Upper lobe of right lung (tissue), 1 donor: ENCODE measurements around the gene SSU72. TPM values are rescaled to one million over a fixed set of nuclear protein-coding genes. Genes with fewer than 3 reads are reported as not detected.

Experiments
- ATAC-seq: fragments of 200-7000 bp; cut with Tn5 transposase; one replicate; pipeline ENCODE4 v1.9.1; 2020; ENCODE audit warnings: mild to moderate bottlenecking, moderate library complexity
- DNase-seq: peaks from one replicate; pipeline ENCODE4 v3.0.0-alpha.2; 2020
- H3K27ac ChIP-seq: fragments of 200-600 bp; one replicate; pipeline ENCODE4 v1.8.0; 2022
- H3K27me3 ChIP-seq: fragments of 200-600 bp; one replicate; pipeline ENCODE4 v1.8.0; 2022; ENCODE audit warnings: mild to moderate bottlenecking
- H3K36me3 ChIP-seq: fragments of 200-600 bp; one replicate; pipeline ENCODE4 v1.8.0; 2022
- H3K4me1 ChIP-seq: fragments of 200-600 bp; one replicate; pipeline ENCODE4 v1.8.0; 2022
- H3K4me3 ChIP-seq: fragments of 200-600 bp; one replicate; pipeline ENCODE4 v1.8.0; 2022; ENCODE audit warnings: mild to moderate bottlenecking
- H3K9me3 ChIP-seq: fragments of 200-600 bp; one replicate; pipeline ENCODE4 v1.8.0; 2022
- intact Hi-C: fragments of 100-400 bp; cut with DNase I; formaldehyde crosslinking; loops from one replicate; pipeline ENCODE4 v1.11.0; 2022
- total RNA-seq: library from RNA; stranded (reverse); fragmentation: NEBNext Ultra II Directional; extraction: Animal tissue kit (Norgen Biotek cat#: 25700); gene quantifications from one replicate; pipeline ENCODE4 v1.2.1, GENCODE V29; 2021
- TF ChIP-seq, protein P1 (sequence below): fragments of 200-600 bp; IDR thresholded peaks from one replicate; pipeline ENCODE4 v1.8.0; 2022; ENCODE audit warnings: antibody characterized with exemption
- donor health status: DM: no; HTN: yes; CAD: no; lungs with severe emphysema.

Gene SSU72
- total RNA-seq, 1 donor from 2014 or later: 125 TPM

DNA sequence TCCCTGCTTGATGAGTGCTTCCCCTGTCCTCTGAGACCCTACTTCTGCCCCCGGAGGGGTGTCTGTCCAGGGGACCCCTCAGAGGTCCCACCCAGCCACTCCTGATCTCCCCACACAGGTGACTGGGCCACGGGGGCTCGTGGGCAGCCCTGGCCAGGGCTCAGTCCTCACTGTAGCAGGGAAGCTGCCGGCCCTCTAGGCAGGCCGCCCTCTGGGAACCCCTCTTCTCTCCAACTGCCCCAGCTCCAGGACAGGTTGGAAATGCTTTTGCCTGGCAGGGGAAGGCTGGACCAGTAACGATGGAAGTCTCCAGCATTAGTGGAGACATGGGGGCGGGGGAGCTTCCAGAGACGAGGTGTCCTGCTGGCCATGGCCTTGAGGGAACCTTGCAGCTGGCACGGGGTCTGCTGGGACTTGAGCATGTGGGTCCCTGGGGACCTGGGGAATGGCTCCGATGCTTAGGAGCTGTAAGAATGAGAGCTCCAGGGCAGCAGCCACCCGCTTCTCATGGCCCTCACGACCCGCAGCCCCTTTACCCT lies 28.4 kb upstream of the SSU72 start:
- TF ChIP-seq, protein P1, sequence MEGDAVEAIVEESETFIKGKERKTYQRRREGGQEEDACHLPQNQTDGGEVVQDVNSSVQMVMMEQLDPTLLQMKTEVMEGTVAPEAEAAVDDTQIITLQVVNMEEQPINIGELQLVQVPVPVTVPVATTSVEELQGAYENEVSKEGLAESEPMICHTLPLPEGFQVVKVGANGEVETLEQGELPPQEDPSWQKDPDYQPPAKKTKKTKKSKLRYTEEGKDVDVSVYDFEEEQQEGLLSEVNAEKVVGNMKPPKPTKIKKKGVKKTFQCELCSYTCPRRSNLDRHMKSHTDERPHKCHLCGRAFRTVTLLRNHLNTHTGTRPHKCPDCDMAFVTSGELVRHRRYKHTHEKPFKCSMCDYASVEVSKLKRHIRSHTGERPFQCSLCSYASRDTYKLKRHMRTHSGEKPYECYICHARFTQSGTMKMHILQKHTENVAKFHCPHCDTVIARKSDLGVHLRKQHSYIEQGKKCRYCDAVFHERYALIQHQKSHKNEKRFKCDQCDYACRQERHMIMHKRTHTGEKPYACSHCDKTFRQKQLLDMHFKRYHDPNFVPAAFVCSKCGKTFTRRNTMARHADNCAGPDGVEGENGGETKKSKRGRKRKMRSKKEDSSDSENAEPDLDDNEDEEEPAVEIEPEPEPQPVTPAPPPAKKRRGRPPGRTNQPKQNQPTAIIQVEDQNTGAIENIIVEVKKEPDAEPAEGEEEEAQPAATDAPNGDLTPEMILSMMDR: no peak
- peak; percentile 61 for DNase-seq
- Histone ChIP-seq H3K9me3 (no peaks in the 10 kb centered on the region), H3K27ac (no peak overlapping the region), H3K4me3 (no peak overlapping the region), H3K27me3 (peaks cover 23% of the 10 kb centered on the region), H3K4me1 (peaks cover 11% of the 10 kb centered on the region), H3K36me3 (no peaks in the 10 kb centered on the region)
- no peak for ATAC-seq
- intact Hi-C loops: no loop called here

DNA sequence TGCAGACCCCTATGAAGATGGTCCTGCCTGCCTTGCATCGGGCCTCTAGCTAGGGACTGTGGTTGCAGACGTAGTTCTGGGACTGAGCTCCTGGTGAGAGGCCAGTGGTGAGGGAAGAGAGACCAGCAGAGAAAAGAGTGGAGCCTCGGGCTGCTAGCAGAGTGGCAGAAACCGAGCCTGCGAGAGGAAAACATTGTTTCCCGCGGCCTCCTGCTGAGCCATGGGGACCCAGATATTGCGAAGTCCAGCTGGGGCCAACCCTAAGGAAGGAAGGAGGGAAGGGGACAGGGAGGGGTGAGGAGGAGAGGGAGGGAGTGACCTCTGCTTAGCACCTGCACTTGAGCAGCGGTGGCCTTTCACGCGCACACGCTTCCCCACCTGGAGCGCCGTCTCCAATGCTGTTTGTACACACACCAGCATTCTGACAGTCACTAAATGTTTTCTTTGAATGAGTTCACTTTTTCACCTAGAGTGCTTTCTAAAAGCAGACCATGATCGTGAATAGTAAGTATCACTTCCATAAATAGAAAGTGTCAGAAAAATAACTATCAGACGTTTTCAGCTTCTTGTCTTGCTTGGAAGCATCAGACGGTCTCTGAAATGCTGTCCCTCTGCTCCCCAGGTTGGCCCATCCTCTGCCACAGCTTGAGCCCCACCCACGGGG lies 27.8 kb upstream of the SSU72 start:
- DNase-seq: no peak
- H3K27ac ChIP-seq: no peak overlapping the region
- H3K4me1 ChIP-seq: peaks cover 15% of the 10 kb centered on the region
- peaks cover 24% of the 10 kb centered on the region for H3K27me3 ChIP-seq
- intact Hi-C loops: no loop called here
- TF ChIP-seq, protein P1: no peak
- ATAC-seq: no peak
- no peaks in the 10 kb centered on the region for H3K9me3 ChIP-seq
- H3K4me3 ChIP-seq: no peak overlapping the region
- H3K36me3 ChIP-seq: no peaks in the 10 kb centered on the region

DNA sequence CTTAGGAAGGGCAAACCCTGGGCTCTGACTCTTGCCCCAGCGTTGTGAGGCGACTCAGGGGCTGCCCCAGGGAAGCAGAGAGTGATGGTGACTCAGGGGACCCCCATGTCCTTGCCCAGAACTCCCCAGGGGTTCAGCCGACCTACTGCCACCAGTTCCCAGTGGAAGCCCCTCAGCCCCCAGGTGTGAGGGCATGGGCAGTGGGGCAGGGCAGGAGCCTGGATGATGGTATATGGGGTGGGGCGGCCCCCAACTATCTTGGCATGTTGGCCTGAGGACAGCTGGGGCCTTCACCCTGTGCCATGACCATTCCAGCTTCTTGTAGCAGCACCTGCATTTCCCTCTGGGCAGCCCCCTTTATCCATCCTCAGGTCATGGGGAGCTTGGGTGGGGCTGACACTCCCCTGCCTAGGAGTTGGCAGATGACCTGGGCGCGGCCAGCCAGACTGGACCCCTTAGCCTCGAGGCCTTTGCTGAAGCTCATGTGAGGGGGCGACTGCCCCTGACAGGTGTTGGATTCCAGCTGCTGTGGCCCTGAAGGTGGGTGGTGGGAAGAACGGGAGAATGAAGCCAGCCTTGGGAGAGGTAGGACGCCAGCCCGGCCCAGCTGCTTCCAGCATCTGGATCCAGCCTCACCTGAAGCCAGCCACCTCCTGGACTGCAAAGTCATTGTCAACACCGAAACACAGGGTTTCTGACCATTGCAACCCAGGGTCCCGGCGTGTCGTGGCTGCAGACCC lies 27.1 kb upstream of the SSU72 start:
- intact Hi-C loops: no loop called here
- Histone ChIP-seq H3K36me3 (no peaks in the 10 kb centered on the region), H3K27ac (no peak overlapping the region), H3K9me3 (no peaks in the 10 kb centered on the region), H3K4me3 (no peak overlapping the region), H3K27me3 (peaks cover 24% of the 10 kb centered on the region), H3K4me1 (peaks cover 16% of the 10 kb centered on the region)
- DNase-seq (peak; percentile 64), ATAC-seq (no peak)
- TF ChIP-seq, protein P1: no peak

GRCh38 chr1:1600861-1601563 lies 26.3 kb upstream of the SSU72 start:
- intact Hi-C loops: no loop called here
- no peaks in the 10 kb centered on the region for H3K36me3 ChIP-seq
- DNase-seq: no peak
- TF ChIP-seq, protein P1: no peak
- no peak overlapping the region for H3K4me3 ChIP-seq
- H3K27me3 ChIP-seq: peaks cover 24% of the 10 kb centered on the region
- no peaks in the 10 kb centered on the region for H3K9me3 ChIP-seq
- H3K27ac ChIP-seq: no peak overlapping the region
- H3K4me1 ChIP-seq: peaks cover 16% of the 10 kb centered on the region
- no peak for ATAC-seq

GRCh38 chr1:1599935-1600860 lies 25.5 kb upstream of the SSU72 start, which contains the start of gene FNDC10:
Gene FNDC10 (minus strand): TSS chr1:1600135. CDS start chr1:1600015, 120 bp downstream.
- Histone ChIP-seq H3K4me1 (peaks cover 16% of the 10 kb centered on the region), H3K36me3 (no peaks in the 10 kb centered on the region), H3K27me3 (peaks cover 24% of the 10 kb centered on the region), H3K27ac (no peak within 1 kb of the TSS), H3K9me3 (no peaks in the 10 kb centered on the region), H3K4me3 (peak within 1 kb of the TSS; percentile 51)
- DNase-seq (no peak), ATAC-seq (peak; percentile 27)
- intact Hi-C loops: no loop called here
- TF ChIP-seq, protein P1: no peak
